Measurements from ENCODE around the gene KRT81.
A peak's percentile ranks its signal among the peaks of the same experiment; 100 is the strongest.
"Not testable (repeated sequence)": the region's sequence is repeated elsewhere in the genome, so short reads cannot be mapped to it uniquely, and the experiment has no call there.

Gene KRT81

GRCh38 chr12:52252175-52252615, 39.1 kb downstream of the KRT81 start:
- not testable (repeated sequence) for H3K36me3 ChIP-seq (ENCODE audit: insufficient read depth, low read length); H3K27ac ChIP-seq (ENCODE audit: low read depth, low read length); H3K79me2 ChIP-seq (ENCODE audit: control insufficient read depth, insufficient read depth, low read length, unreplicated experiment); H3K4me3 ChIP-seq (ENCODE audit: low read depth, low read length); H2AFZ ChIP-seq (ENCODE audit: low read length, unreplicated experiment); H3K4me1 ChIP-seq (ENCODE audit: control insufficient read depth, insufficient read depth, low read length, unreplicated experiment); H3K27me3 ChIP-seq (ENCODE audit: insufficient read depth, low read length)

DNA sequence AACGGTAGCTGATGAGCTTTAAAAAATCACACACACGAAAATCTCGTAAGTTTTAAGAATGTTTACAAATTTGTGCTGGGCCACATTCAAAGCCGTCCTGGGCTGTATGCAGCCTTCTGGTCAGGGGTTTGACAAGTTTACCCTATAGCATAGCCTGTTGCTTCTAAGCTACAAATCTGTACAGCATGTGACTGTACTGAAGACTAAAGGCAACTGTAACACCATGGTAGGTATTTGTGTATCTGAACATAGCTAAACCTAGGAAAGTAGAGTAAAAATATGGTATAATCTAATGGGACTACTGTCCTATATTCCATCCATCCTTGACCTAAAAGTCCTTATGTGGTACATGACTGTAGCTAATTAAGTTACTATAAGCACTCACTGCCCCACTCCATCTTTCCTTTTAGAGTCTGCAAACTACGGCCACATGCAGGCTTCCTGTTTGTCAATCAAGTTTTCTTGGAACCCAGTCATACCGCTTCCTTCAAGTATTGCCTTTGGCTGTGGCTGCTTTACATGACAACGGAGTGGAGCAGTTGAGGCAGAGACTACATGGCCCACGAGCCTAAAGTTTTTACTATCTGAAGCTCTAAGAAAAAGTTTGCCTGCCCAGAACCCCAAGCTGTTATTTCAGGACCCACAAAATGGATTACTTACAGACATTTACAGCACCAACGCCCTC, 39.8 kb downstream of the KRT81 start:
- Histone ChIP-seq H3K27ac (ENCODE audit: low read depth, low read length) (no peak overlapping the region), H2AFZ (ENCODE audit: low read length, unreplicated experiment) (no peak overlapping the region), H3K4me3 (ENCODE audit: low read depth, low read length) (no peak overlapping the region), H3K36me3 (ENCODE audit: insufficient read depth, low read length) (no peaks in the 10 kb centered on the region), H3K27me3 (ENCODE audit: insufficient read depth, low read length) (no peaks in the 10 kb centered on the region), H3K79me2 (ENCODE audit: control insufficient read depth, insufficient read depth, low read length, unreplicated experiment) (no peaks in the 10 kb centered on the region), H3K4me1 (ENCODE audit: control insufficient read depth, insufficient read depth, low read length, unreplicated experiment) (peaks cover 15% of the 10 kb centered on the region)

DNA sequence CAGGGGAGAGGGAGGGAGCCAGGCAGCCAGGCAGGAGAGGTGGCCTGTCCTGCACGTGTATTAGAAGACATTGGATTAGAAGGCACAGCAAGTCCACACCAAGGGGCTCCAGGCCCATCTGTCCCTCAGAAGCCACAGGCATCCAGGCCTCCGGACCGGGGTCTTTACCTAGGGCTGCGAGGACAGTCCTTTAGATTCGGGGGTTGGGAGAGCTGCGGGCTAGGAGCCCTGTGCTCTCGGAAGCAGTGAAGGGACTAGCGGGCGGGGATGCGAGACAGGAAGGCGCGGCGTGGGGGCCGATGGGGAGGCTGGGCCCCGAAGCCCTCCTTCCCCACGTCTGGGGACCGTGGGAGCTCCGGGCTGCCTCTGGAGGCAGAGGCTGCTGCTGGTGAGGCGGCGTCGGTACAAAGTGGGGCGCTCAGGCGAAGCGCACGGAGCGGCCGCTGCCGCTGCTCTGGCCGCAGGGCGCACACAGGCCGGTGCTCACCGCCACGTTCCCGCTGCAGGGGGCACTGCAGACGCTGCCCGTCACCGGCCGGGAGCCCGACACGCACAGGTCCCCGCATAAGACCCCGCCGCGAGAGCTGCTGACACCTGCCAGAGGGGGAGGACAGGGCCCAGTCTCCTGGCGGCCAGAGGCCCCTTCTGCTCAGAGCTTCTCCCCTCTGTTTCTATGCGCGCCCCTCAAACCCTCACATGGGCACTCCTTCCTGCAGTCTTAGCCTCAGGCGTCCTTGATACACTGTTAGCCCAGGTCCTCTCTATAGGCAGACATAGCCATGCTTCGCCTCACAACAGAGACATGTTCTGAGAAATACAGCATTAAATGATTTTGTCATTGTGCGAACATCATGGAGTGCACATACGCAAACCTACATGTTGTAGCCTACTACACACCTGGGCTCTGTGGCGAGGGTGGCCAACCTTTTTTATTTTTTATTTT, 41.0 kb downstream of the KRT81 start:
- Histone ChIP-seq H3K4me3 (ENCODE audit: low read depth, low read length) (no peak overlapping the region), H3K27me3 (ENCODE audit: insufficient read depth, low read length) (no peaks in the 10 kb centered on the region), H3K36me3 (ENCODE audit: insufficient read depth, low read length) (no peaks in the 10 kb centered on the region), H3K27ac (ENCODE audit: low read depth, low read length) (no peak overlapping the region), H3K79me2 (ENCODE audit: control insufficient read depth, insufficient read depth, low read length, unreplicated experiment) (peaks cover 7% of the 10 kb centered on the region), H2AFZ (ENCODE audit: low read length, unreplicated experiment) (no peak overlapping the region), H3K4me1 (ENCODE audit: control insufficient read depth, insufficient read depth, low read length, unreplicated experiment) (peaks cover 27% of the 10 kb centered on the region)

DNA sequence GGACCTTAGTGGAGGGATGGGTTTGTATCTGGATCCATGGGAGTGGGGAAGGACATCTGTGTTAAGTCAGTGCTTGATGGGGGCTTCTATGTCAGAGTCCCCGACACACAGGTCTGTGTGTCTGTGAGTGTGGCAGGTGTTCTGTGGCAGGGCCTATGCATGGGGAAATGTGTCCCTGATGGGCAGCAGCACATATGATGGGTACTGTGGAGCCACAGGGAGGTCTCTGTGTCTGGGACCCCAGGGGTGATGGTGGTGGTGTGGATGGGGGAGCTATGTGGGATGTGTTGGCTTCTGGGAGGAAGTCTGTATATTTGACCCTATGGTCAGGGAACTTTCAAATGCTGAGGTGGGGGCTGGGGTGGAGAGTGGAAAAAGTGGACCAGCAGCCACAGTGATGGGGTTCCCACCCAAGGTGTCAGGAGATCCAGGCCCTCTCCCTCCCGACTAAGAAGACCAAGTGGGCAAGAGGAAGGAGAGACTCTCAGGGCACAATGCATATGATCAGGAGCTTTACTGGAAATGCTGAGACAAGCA, 41.8 kb downstream of the KRT81 start:
- no peak overlapping the region for H2AFZ ChIP-seq (ENCODE audit: low read length, unreplicated experiment)
- H3K4me3 ChIP-seq (ENCODE audit: low read depth, low read length) = no peak overlapping the region
- H3K79me2 ChIP-seq (ENCODE audit: control insufficient read depth, insufficient read depth, low read length, unreplicated experiment) = peaks cover 11% of the 10 kb centered on the region
- no peaks in the 10 kb centered on the region for H3K27me3 ChIP-seq (ENCODE audit: insufficient read depth, low read length)
- H3K36me3 ChIP-seq (ENCODE audit: insufficient read depth, low read length) = no peaks in the 10 kb centered on the region
- peaks cover 35% of the 10 kb centered on the region for H3K4me1 ChIP-seq (ENCODE audit: control insufficient read depth, insufficient read depth, low read length, unreplicated experiment)
- H3K27ac ChIP-seq (ENCODE audit: low read depth, low read length) = no peak overlapping the region

GRCh38 chr12:52248541-52249461, 42.5 kb downstream of the KRT81 start:
- Histone ChIP-seq H3K79me2 (ENCODE audit: control insufficient read depth, insufficient read depth, low read length, unreplicated experiment) (peaks cover 11% of the 10 kb centered on the region), H3K4me1 (ENCODE audit: control insufficient read depth, insufficient read depth, low read length, unreplicated experiment) (peaks cover 41% of the 10 kb centered on the region), H2AFZ (ENCODE audit: low read length, unreplicated experiment) (no peak overlapping the region), H3K36me3 (ENCODE audit: insufficient read depth, low read length) (no peaks in the 10 kb centered on the region), H3K4me3 (ENCODE audit: low read depth, low read length) (no peak overlapping the region), H3K27me3 (ENCODE audit: insufficient read depth, low read length) (no peaks in the 10 kb centered on the region), H3K27ac (ENCODE audit: low read depth, low read length) (no peak overlapping the region)

DNA sequence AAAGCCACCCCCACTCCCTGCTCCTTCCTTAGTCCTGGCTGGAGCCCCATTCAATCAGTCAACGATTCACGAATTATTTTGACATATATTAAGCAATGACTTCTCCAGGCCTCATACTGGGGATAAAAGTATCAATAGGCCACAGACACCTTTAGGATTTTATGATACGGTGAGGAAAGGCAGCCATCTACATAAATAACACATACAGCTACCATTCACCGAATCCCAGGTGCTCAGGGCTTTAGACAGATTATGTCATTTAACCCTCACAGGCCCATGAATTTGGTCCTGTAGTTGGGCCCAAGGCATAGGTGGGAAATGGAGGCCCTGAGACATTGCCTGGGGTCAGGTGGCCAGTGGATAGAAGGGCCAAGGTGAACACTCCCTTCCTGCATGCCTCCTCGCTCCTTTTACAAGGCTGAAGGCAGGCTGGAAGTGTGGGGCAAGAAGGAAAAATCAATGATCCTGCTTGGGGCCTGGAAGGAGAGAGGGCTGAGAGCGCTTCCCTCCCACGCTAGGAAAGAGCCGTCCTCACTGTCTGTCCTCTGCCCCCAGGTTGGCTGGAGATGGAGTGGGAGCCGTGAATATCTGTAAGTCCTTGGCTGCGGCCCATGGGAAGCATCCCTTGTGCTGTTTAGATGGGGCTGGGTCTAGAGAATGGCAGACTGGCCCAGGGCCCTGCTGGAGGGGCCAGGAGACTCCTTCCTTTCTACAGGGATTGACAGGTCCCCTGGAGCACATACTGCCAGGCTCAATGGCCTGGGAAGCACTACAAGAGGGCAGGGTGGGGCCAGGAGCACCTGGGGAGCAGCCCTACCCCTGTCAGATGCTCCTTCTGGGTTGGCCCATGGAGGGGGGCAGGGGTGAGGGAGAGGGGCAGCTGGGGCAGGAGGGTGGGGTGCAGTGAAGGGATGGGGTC, 43.5 kb downstream of the KRT81 start:
- no peaks in the 10 kb centered on the region for H3K36me3 ChIP-seq (ENCODE audit: insufficient read depth, low read length)
- H3K79me2 ChIP-seq (ENCODE audit: control insufficient read depth, insufficient read depth, low read length, unreplicated experiment) = peaks cover 11% of the 10 kb centered on the region
- H2AFZ ChIP-seq (ENCODE audit: low read length, unreplicated experiment) = no peak overlapping the region
- peaks cover 50% of the 10 kb centered on the region for H3K4me1 ChIP-seq (ENCODE audit: control insufficient read depth, insufficient read depth, low read length, unreplicated experiment)
- H3K27me3 ChIP-seq (ENCODE audit: insufficient read depth, low read length) = no peaks in the 10 kb centered on the region
- no peak overlapping the region for H3K4me3 ChIP-seq (ENCODE audit: low read depth, low read length)
- H3K27ac ChIP-seq (ENCODE audit: low read depth, low read length) = peak overlapping the region; percentile 87; the same call in 1 of the 2 replicates

DNA sequence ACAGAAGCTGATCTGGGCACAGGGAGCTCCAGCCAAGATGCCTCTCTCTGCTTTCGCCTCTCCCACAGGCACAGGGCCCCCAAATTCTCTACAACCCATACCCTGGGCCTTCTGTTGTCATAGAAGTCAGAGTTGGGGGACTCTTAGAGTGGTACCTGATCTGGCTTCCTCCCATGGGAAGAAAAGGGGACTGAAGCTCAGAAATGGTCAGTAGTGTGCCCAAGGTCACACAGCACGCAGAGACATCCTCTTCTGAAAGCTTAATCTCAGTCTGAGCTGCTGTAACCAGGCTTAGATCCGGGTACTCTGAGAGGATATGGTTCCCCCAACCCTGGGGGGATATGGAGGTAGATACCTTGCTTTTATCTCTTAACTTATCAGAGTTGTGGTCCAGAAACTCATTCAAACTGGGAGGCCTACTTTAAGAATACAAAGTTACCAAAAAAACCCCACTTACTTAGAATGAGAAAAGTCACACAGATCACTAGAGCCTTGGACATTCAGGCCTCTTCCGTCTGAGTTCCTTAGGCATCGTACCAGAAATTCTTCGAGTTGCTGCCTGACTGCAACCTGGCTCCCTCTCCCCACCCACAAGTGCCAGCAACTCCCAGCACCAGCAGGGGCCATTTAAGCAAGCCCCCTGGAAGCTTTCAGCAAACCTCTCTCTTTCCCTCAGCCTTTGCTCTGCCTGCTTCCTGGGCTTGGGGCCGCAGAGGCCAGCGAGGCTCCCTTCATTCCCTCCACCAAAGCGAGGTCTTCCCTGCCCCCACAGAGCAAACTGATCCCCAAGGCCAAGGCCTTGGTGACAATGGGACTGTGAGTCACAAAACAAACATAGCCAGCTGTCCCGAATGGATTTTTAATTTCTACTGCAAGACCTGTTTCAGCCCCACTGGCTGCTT, 44.4 kb downstream of the KRT81 start:
- H2AFZ ChIP-seq (ENCODE audit: low read length, unreplicated experiment) = no peak overlapping the region
- H3K79me2 ChIP-seq (ENCODE audit: control insufficient read depth, insufficient read depth, low read length, unreplicated experiment) = peaks cover 11% of the 10 kb centered on the region
- peak overlapping the region; percentile 87 for H3K27ac ChIP-seq (ENCODE audit: low read depth, low read length)
- peaks cover 52% of the 10 kb centered on the region for H3K4me1 ChIP-seq (ENCODE audit: control insufficient read depth, insufficient read depth, low read length, unreplicated experiment)
- H3K36me3 ChIP-seq (ENCODE audit: insufficient read depth, low read length) = no peaks in the 10 kb centered on the region
- H3K4me3 ChIP-seq (ENCODE audit: low read depth, low read length) = peak overlapping the region; percentile 36; the same call in 1 of the 2 replicates
- H3K27me3 ChIP-seq (ENCODE audit: insufficient read depth, low read length) = no peaks in the 10 kb centered on the region

DNA sequence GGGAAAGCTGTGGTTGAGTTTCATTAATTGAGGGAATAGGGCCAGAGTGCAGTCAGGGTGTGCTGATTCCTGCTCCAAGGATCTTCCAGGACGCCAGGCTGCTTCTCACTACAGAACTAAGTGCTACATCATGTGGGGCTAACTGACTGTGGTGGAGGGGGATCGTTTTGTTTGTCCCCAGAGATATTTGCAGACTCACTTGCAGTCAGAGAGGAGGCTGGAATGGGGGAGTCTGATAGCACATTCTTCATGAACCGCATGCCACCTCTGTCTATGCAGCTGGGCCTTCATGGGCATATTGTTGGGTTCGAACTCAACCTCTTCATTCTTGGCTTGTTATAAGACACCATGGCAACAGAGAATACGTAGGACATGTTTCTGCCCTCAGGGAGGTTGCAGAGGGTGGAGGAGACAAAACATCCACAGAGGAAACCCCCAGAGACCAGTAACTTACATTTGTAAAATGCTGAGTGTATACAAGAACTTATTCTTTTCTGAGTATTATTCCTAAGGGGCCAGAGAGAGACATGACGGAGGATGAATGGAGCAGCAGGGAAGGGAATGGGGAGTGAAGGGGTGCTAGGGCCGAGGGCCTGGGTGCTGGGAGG, 45.3 kb downstream of the KRT81 start:
- H3K27ac ChIP-seq (ENCODE audit: low read depth, low read length) = peak overlapping the region; percentile 87

More for the DNA sequence above, 45.3 kb downstream of the KRT81 start:
- peaks cover 58% of the 10 kb centered on the region for H3K4me1 ChIP-seq (ENCODE audit: control insufficient read depth, insufficient read depth, low read length, unreplicated experiment)
- H3K36me3 ChIP-seq (ENCODE audit: insufficient read depth, low read length) = no peaks in the 10 kb centered on the region
- H3K79me2 ChIP-seq (ENCODE audit: control insufficient read depth, insufficient read depth, low read length, unreplicated experiment) = peaks cover 11% of the 10 kb centered on the region
- peak overlapping the region; percentile 36; the same call in 1 of the 2 replicates for H3K4me3 ChIP-seq (ENCODE audit: low read depth, low read length)
- no peak overlapping the region for H2AFZ ChIP-seq (ENCODE audit: low read length, unreplicated experiment)
- H3K27me3 ChIP-seq (ENCODE audit: insufficient read depth, low read length) = no peaks in the 10 kb centered on the region

All from ACC112 (cell line).